IPS DF 6.9 (cell line): ENCODE data around the gene LRRC25.

Experiments
- DNase-seq: peaks from one replicate; pipeline ENCODE4 v3.0.0-alpha.2; 2013; ENCODE audit warnings: low read depth, low spot score
- H3K27ac ChIP-seq: one replicate; pipeline ENCODE4 v1.5.1; 2013; ENCODE audit warnings: low read length, control low read depth
- H3K27me3 ChIP-seq: 2 replicates; pipeline ENCODE4 v1.6.1; 2013; ENCODE audit warnings: mild to moderate bottlenecking, low read length; ENCODE audit not compliant: control insufficient read depth, insufficient read depth
- H3K36me3 ChIP-seq: 2 replicates; pipeline ENCODE4 v1.6.1; 2013; ENCODE audit warnings: low read length; ENCODE audit not compliant: control insufficient read depth, insufficient read depth
- H3K4me1 ChIP-seq: 2 replicates; pipeline ENCODE4 v1.6.1; 2013; ENCODE audit warnings: low read length; ENCODE audit not compliant: control insufficient read depth, insufficient read depth
- H3K4me3 ChIP-seq: 2 replicates; pipeline ENCODE4 v1.5.1; 2013; ENCODE audit warnings: mild to moderate bottlenecking, low read length
- H3K9me3 ChIP-seq: 2 replicates; pipeline ENCODE4 v1.6.1; 2013; ENCODE audit warnings: low read length, inconsistent platforms; ENCODE audit not compliant: control insufficient read depth, insufficient read depth
- WGBS: extraction: QIAGEN DNeasy Blood & Tissue Kit; methylation state at CpG from one replicate; pipeline ENCODE4 v1.1.7; 2013; ENCODE audit warnings: mixed read lengths, missing lambda C conversion rate; ENCODE audit not compliant: insufficient read length, insufficient coverage; 5-methylcytosine and 5-hydroxymethylcytosine counted together

LRRC25 gene

GRCh38 chr19:18435178-18435841 is 37.9 kb upstream of the LRRC25 start:
- DNase-seq, result no peak
- H3K4me1 ChIP-seq, result peaks cover 19% of the 10 kb centered on the region
- H3K9me3 ChIP-seq, result no peaks in the 10 kb centered on the region
- no peaks in the 10 kb centered on the region for H3K27me3 ChIP-seq
- H3K36me3 ChIP-seq, result peaks cover 5% of the 10 kb centered on the region; the same call in 1 of the 2 replicates
- H3K4me3 ChIP-seq, result no peak overlapping the region
- no peak overlapping the region for H3K27ac ChIP-seq
- WGBS, result no CpG with 5 or more reads among the region's 49 CpGs

GRCh38 chr19:18434411-18435175 is 37.2 kb upstream of the LRRC25 start:
- Histone ChIP-seq H3K27ac (no peak overlapping the region), H3K27me3 (no peaks in the 10 kb centered on the region), H3K9me3 (no peaks in the 10 kb centered on the region), H3K4me1 (peaks cover 22% of the 10 kb centered on the region), H3K36me3 (peaks cover 5% of the 10 kb centered on the region; the same call in 1 of the 2 replicates), H3K4me3 (no peak overlapping the region; the same call in 1 of the 2 replicates)
- no CpG with 5 or more reads among the region's 21 CpGs for WGBS
- no peak for DNase-seq

GRCh38 chr19:18433735-18434398 is 36.4 kb upstream of the LRRC25 start:
- no peak overlapping the region for H3K27ac ChIP-seq
- H3K36me3 ChIP-seq, result peaks cover 5% of the 10 kb centered on the region; the same call in 1 of the 2 replicates
- DNase-seq, result no peak
- peaks cover 18% of the 10 kb centered on the region for H3K4me1 ChIP-seq
- peak overlapping the region; percentile 21; the same call in 1 of the 2 replicates for H3K4me3 ChIP-seq
- H3K9me3 ChIP-seq, result no peaks in the 10 kb centered on the region
- WGBS, result no CpG with 5 or more reads among the region's 60 CpGs
- H3K27me3 ChIP-seq, result no peaks in the 10 kb centered on the region

- no peak overlapping the region for H3K27ac ChIP-seq
- peaks cover 5% of the 10 kb centered on the region; the same call in 1 of the 2 replicates for H3K36me3 ChIP-seq
- WGBS, result no CpG with 5 or more reads among the region's 59 CpGs
- peak overlapping the region; percentile 30; the same call in 1 of the 2 replicates for H3K4me3 ChIP-seq
- no peaks in the 10 kb centered on the region for H3K9me3 ChIP-seq
- no peaks in the 10 kb centered on the region for H3K27me3 ChIP-seq
- DNase-seq, result no peak
- H3K4me1 ChIP-seq, result peaks cover 12% of the 10 kb centered on the region
Measured at GRCh38 chr19:18433015-18433691, 35.7 kb upstream of the LRRC25 start.

GRCh38 chr19:18432275-18433014 is 35.0 kb upstream of the LRRC25 start:
- Histone ChIP-seq H3K27me3 (no peaks in the 10 kb centered on the region), H3K4me3 (peak overlapping the region; percentile 30; the same call in 1 of the 2 replicates), H3K9me3 (no peaks in the 10 kb centered on the region), H3K27ac (no peak overlapping the region), H3K4me1 (peaks cover 12% of the 10 kb centered on the region), H3K36me3 (peaks cover 5% of the 10 kb centered on the region; the same call in 1 of the 2 replicates)
- WGBS, result no CpG with 5 or more reads among the region's 13 CpGs
- no peak for DNase-seq

- Histone ChIP-seq H3K4me1 (peaks cover 12% of the 10 kb centered on the region), H3K4me3 (no peak overlapping the region), H3K27me3 (no peaks in the 10 kb centered on the region), H3K27ac (no peak overlapping the region), H3K36me3 (peaks cover 5% of the 10 kb centered on the region; the same call in 1 of the 2 replicates), H3K9me3 (no peaks in the 10 kb centered on the region)
- DNase-seq, result no peak
- WGBS, result no CpG with 5 or more reads among the region's 34 CpGs
Measured at GRCh38 chr19:18431351-18432197, 34.2 kb upstream of the LRRC25 start.

- no CpG with 5 or more reads among the region's 21 CpGs for WGBS
- H3K4me3 ChIP-seq, result no peak overlapping the region
- H3K27me3 ChIP-seq, result no peaks in the 10 kb centered on the region
- H3K4me1 ChIP-seq, result peaks cover 12% of the 10 kb centered on the region
- no peak overlapping the region for H3K27ac ChIP-seq
- peaks cover 3% of the 10 kb centered on the region; the same call in 1 of the 2 replicates for H3K36me3 ChIP-seq
- DNase-seq, result no peak
- H3K9me3 ChIP-seq, result no peaks in the 10 kb centered on the region
Measured at GRCh38 chr19:18430417-18431144, 33.2 kb upstream of the LRRC25 start.

- Histone ChIP-seq H3K4me1 (peaks cover 12% of the 10 kb centered on the region), H3K4me3 (no peak overlapping the region; the same call in 1 of the 2 replicates), H3K36me3 (no peaks in the 10 kb centered on the region; the same call in 1 of the 2 replicates), H3K27me3 (no peaks in the 10 kb centered on the region), H3K9me3 (no peaks in the 10 kb centered on the region), H3K27ac (no peak overlapping the region)
- WGBS, result no CpG with 5 or more reads among the region's 13 CpGs
- DNase-seq, result no peak
Measured at GRCh38 chr19:18429717-18430416, 32.4 kb upstream of the LRRC25 start.
